Transverse colon (tissue), 4 donors: ENCODE data around the gene SAA1.

Source experiments
- CTCF ChIP-seq, 5 experiments: fragments of 200-600 bp in 3 of 5; fragments of 450-650 bp in 2 of 5; sonication (generic) in 3 of 5; IDR thresholded peaks; 1 replicate in 2 of 5; 2 replicates in 3 of 5; pipeline ENCODE4 v1.5.1; 2016 to 2017; ENCODE audit warnings: antibody characterized with exemption in 5 of 5, inconsistent platforms in 3 of 5, mild to moderate bottlenecking in 2 of 5, moderate library complexity in 1 of 5
- EP300 ChIP-seq: sonication (generic); formaldehyde crosslinking; IDR thresholded peaks from one replicate; pipeline ENCODE4 v1.6.1; 2017; ENCODE audit warnings: antibody characterized with exemption, low read depth
- POLR2A ChIP-seq: fragments of 450-650 bp; IDR thresholded peaks from one replicate; pipeline ENCODE4 v1.6.1; 2016; ENCODE audit warnings: antibody characterized with exemption, mild to moderate bottlenecking, moderate library complexity
- POLR2AphosphoS5 ChIP-seq, 3 donors: sonication (generic); formaldehyde crosslinking; IDR thresholded peaks; one replicate each; pipeline ENCODE4 v1.6.1; 2016; ENCODE audit warnings: antibody characterized with exemption in 3 of 3

GRCh38 chr11:18261721-18262120, 4.3 kb upstream of the SAA1 start:
- TF ChIP-seq CTCF (IDR thresholded peaks at IDR 0.05) (no peak), POLR2A (no peak), POLR2AphosphoS5 (IDR thresholded peaks at IDR 0.05) (no peak), EP300 (no peak)
